Measurements from ENCODE around the gene CASR. TPM values are rescaled to one million over a fixed set of nuclear protein-coding genes. Genes with fewer than 3 reads are reported as not detected.
A peak's percentile ranks its signal among the peaks of the same experiment; 100 is the strongest.

Gene CASR
- total and polyA plus RNA-seq, 2 of the 4 experiments (the other 2 are of a cell fraction), result not detected

GRCh38 chr3:122247825-122248185 lies 64.3 kb downstream of the CASR start:
- Histone ChIP-seq H4K20me1 (ENCODE audit: insufficient read depth, low read length) (no peaks in the 10 kb centered on the region), H2BK15ac (ENCODE audit: low read depth, low read length) (no peak overlapping the region), H3K4me1 (ENCODE audit: control insufficient read depth, insufficient read depth, low read length) (peaks cover 10% of the 10 kb centered on the region), H3K4me2 (ENCODE audit: low read depth, low read length) (no peak overlapping the region), H2BK120ac (ENCODE audit: low read depth, low read length) (peak overlapping the region; percentile 28; the same call in 1 of the 2 replicates), H3K9me3 (ENCODE audit: control insufficient read depth, insufficient read depth, low read length) (no peaks in the 10 kb centered on the region), H3K27me3 (ENCODE audit: control insufficient read depth, insufficient read depth, low read length) (peaks cover 3% of the 10 kb centered on the region), H3K9ac (ENCODE audit: low read depth, low read length) (no peak overlapping the region), H4K5ac (ENCODE audit: low read depth, low read length) (peak overlapping the region; percentile 28; the same call in 1 of the 2 replicates), H2BK5ac (ENCODE audit: low read depth, low read length, poor library complexity, severe bottlenecking) (no peak overlapping the region), H3K27ac (ENCODE audit: insufficient read depth, low read length) (no peak overlapping the region), H3K56ac (ENCODE audit: extremely low read depth, insufficient read depth, low read length) (no peak overlapping the region), H3K79me1 (ENCODE audit: low read depth in 1 of 2, low read length in 2 of 2) (no peaks in the 10 kb centered on the region), H3K14ac (replicated peaks; ENCODE audit: low read depth, low read length) (peak overlapping the region; percentile 23; the same call in 1 of the 2 replicates), H2AK9ac (replicated peaks; ENCODE audit: low read depth, low read length, poor library complexity) (no peak overlapping the region), H4K91ac (ENCODE audit: insufficient read depth, low read depth, low read length) (no peak overlapping the region), H2AK5ac (ENCODE audit: low read depth, low read length) (0 out of 2 replicates have a peak overlapping the region, but pooled peaks have one; percentile 21), H3K23ac (ENCODE audit: low read depth, low read length) (no peak overlapping the region), H3K4ac (ENCODE audit: low read depth, low read length) (no peak overlapping the region), H3K18ac (ENCODE audit: low read depth, low read length) (no peak overlapping the region), H4K8ac (ENCODE audit: low read depth in 2 of 2, low read length in 2 of 2) (no peak overlapping the region), H2AFZ (replicated peaks; ENCODE audit: low read length, poor library complexity) (no peak overlapping the region), H3K4me3 (ENCODE audit: insufficient read depth, low read depth, low read length) (no peak overlapping the region), H3K36me3 (ENCODE audit: control insufficient read depth, insufficient read depth, low read length) (no peaks in the 10 kb centered on the region), H3K9me1 (ENCODE audit: insufficient read depth, low read length) (peaks cover 7% of the 10 kb centered on the region; the same call in 1 of the 2 replicates), H2BK20ac (ENCODE audit: low read depth, low read length) (peak overlapping the region; percentile 16; the same call in 1 of the 2 replicates)
- ATAC-seq (ENCODE audit: low read depth) (peak; percentile 30; the same call in 1 of the 2 replicates), DNase-seq (peak; percentile 13)
- CTCF ChIA-PET, result interaction anchor here (1.0 kb wide), 1 partner anchor 519 kb away, joined by 3 read pairs; no protein-coding TSS in a partner anchor
- no peak for TF ChIP-seq RCOR1 (IDR thresholded peaks at IDR 0.05; ENCODE audit: insufficient replicate concordance, low read length)
- TF ChIP-seq, protein P1, sequence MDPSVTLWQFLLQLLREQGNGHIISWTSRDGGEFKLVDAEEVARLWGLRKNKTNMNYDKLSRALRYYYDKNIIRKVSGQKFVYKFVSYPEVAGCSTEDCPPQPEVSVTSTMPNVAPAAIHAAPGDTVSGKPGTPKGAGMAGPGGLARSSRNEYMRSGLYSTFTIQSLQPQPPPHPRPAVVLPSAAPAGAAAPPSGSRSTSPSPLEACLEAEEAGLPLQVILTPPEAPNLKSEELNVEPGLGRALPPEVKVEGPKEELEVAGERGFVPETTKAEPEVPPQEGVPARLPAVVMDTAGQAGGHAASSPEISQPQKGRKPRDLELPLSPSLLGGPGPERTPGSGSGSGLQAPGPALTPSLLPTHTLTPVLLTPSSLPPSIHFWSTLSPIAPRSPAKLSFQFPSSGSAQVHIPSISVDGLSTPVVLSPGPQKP (IDR thresholded peaks at IDR 0.05; ENCODE audit: borderline replicate concordance, low read depth, low read length), result no peak
- POLR2A ChIA-PET (ENCODE audit: unreplicated experiment), result no interaction called here
- BruUV-seq (replicated peaks), result no TSS peak
- intact Hi-C loops (cut with micrococcal nuclease), result no loop called here
- dilution Hi-C loops (cut with HindIII; ENCODE audit: low sequenced_read_pairs, unreplicated experiment), result no loop called here
- in situ Hi-C loops (cut with MboI; ENCODE audit: low sequenced_read_pairs), result no loop called here
- no CpG with 5 or more reads among the region's 5 CpGs for WGBS, 2 experiments (ENCODE audit: extremely low coverage in 2 of 2, insufficient read length in 1 of 2)

Measured in IMR-90 (cell line).